HG03175 (cell line): ENCODE measurements around the gene ANKLE2.
A peak's percentile ranks its signal among the peaks of the same experiment; 100 is the strongest.

ENCODE experiments used
- ATAC-seq: cut with Tn5 transposase; IDR thresholded peaks from one replicate; pipeline ENCODE4 v1.9.1; 2021; ENCODE audit warnings: mild to moderate bottlenecking, moderate library complexity; ENCODE audit not compliant: unreplicated experiment

The ANKLE2 gene

GRCh38 chr12:132723015-132723763 lies 38.4 kb downstream of the ANKLE2 start:
- ATAC-seq: no peak

GRCh38 chr12:132720606-132721345 lies 40.9 kb downstream of the ANKLE2 start:
- ATAC-seq: no peak

GRCh38 chr12:132719954-132720324 lies 41.7 kb downstream of the ANKLE2 start:
- no peak for ATAC-seq

GRCh38 chr12:132719141-132719953 lies 42.3 kb downstream of the ANKLE2 start:
- ATAC-seq: no peak

- no peak for ATAC-seq
These were observed 43.0 kb downstream of the ANKLE2 start for GRCh38 chr12:132718644-132719043.

- no peak for ATAC-seq
These were observed 43.9 kb downstream of the ANKLE2 start for GRCh38 chr12:132717531-132718387.

GRCh38 chr12:132717011-132717410 lies 44.6 kb downstream of the ANKLE2 start:
- no peak for ATAC-seq

- no peak for ATAC-seq
These were observed 45.3 kb downstream of the ANKLE2 start for GRCh38 chr12:132716356-132716755.

- no peak for ATAC-seq
These were observed 45.8 kb downstream of the ANKLE2 start for GRCh38 chr12:132715874-132716273.

- no peak for ATAC-seq
These were observed 48.5 kb downstream of the ANKLE2 start for GRCh38 chr12:132713123-132713522.

- ATAC-seq: peak; percentile 21
These were observed 50.4 kb downstream of the ANKLE2 start for GRCh38 chr12:132711080-132711843.

- ATAC-seq: peak; percentile 89
These were observed 51.1 kb downstream of the ANKLE2 start, which contains the start of gene PGAM5 for GRCh38 chr12:132710405-132711079. Gene PGAM5 (plus strand): TSS chr12:132710842. CDS start chr12:132710877, 35 bp downstream.

GRCh38 chr12:132710043-132710404 lies 51.6 kb downstream of the ANKLE2 start:
- peak; percentile 22 for ATAC-seq

- ATAC-seq: no peak
These were observed 53.5 kb downstream of the ANKLE2 start for GRCh38 chr12:132708150-132708549.

- no peak for ATAC-seq
These were observed 54.4 kb downstream of the ANKLE2 start for GRCh38 chr12:132707241-132707640.

GRCh38 chr12:132703641-132704040 lies 58.0 kb downstream of the ANKLE2 start:
- no peak for ATAC-seq

GRCh38 chr12:132702640-132703039 lies 59.0 kb downstream of the ANKLE2 start:
- ATAC-seq: no peak

- no peak for ATAC-seq
These were observed 61.3 kb downstream of the ANKLE2 start for GRCh38 chr12:132700212-132700822.

- ATAC-seq: no peak
These were observed 63.3 kb downstream of the ANKLE2 start for GRCh38 chr12:132698341-132698740.
